ENCODE data around the gene NTPCR. TPM values are rescaled to one million over a fixed set of nuclear protein-coding genes. Genes with fewer than 3 reads are reported as not detected.

NTPCR gene
- polyA plus RNA-seq, 1 donor (not counting 4 experiments of a cell fraction or from before 2014, with no cell fraction given): 40.0 TPM

- dilution Hi-C loops (cut with MboI; ENCODE audit: extremely low pct_ligation_motif_present, low sequenced_read_pairs): no loop called here
- Histone ChIP-seq H4K20me1 (ENCODE audit: control insufficient read depth, extremely low read depth, insufficient read depth, low read length) (no peaks in the 10 kb centered on the region), H3K4me3 (ENCODE audit: control insufficient read depth in 2 of 3, extremely low read depth in 1 of 3, insufficient read depth in 2 of 3, low read depth in 1 of 3, low read length in 3 of 3) (no peak overlapping the region), H3K9me1 (ENCODE audit: control insufficient read depth, extremely low read depth, insufficient read depth, low read length) (no peaks in the 10 kb centered on the region), H3K27me3 (ENCODE audit: control insufficient read depth, extremely low read depth, insufficient read depth, low read length) (no peaks in the 10 kb centered on the region), H3K4me1 (ENCODE audit: control insufficient read depth, extremely low read depth, insufficient read depth, low read length) (no peaks in the 10 kb centered on the region), H3K36me3 (ENCODE audit: control insufficient read depth in 2 of 2, extremely low read depth in 1 of 2, insufficient read depth in 2 of 2, low read length in 2 of 2) (peaks cover under 1 to 13% of the 10 kb centered on the region in 2 experiments), H3K79me2 (ENCODE audit: control insufficient read depth, insufficient read depth, low read length) (no peaks in the 10 kb centered on the region), H3K4me2 (ENCODE audit: control insufficient read depth, extremely low read depth, insufficient read depth, low read depth, low read length) (no peak overlapping the region), H3K9ac (ENCODE audit: control insufficient read depth, extremely low read depth, insufficient read depth, low read length) (no peak overlapping the region), H2AFZ (ENCODE audit: control insufficient read depth, low read length) (no peak overlapping the region), H3K27ac (ENCODE audit: control insufficient read depth, insufficient read depth, low read length) (no peak overlapping the region), H3K9me3 (ENCODE audit: control insufficient read depth, low read depth, low read length) (no peaks in the 10 kb centered on the region)
- DNase-seq (ENCODE audit: low read depth, low spot score) (no peak), FAIRE-seq (no peak)
- TF ChIP-seq EZH2 (IDR thresholded peaks at IDR 0.05; ENCODE audit: low read length): no peak
- TF ChIP-seq, protein P1, sequence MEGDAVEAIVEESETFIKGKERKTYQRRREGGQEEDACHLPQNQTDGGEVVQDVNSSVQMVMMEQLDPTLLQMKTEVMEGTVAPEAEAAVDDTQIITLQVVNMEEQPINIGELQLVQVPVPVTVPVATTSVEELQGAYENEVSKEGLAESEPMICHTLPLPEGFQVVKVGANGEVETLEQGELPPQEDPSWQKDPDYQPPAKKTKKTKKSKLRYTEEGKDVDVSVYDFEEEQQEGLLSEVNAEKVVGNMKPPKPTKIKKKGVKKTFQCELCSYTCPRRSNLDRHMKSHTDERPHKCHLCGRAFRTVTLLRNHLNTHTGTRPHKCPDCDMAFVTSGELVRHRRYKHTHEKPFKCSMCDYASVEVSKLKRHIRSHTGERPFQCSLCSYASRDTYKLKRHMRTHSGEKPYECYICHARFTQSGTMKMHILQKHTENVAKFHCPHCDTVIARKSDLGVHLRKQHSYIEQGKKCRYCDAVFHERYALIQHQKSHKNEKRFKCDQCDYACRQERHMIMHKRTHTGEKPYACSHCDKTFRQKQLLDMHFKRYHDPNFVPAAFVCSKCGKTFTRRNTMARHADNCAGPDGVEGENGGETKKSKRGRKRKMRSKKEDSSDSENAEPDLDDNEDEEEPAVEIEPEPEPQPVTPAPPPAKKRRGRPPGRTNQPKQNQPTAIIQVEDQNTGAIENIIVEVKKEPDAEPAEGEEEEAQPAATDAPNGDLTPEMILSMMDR (optimal IDR thresholded peaks at IDR 0.05 in 1 of 3, IDR thresholded peaks at IDR 0.05 in 1 of 3, conservative IDR thresholded peaks at IDR 0.05 in 1 of 3; ENCODE audit: extremely low read depth in 1 of 3, insufficient read depth in 2 of 3, low read length in 3 of 3): no peak
Observed at GRCh38 chr1:233012021-233012420, 61.6 kb downstream of the NTPCR start.

DNA sequence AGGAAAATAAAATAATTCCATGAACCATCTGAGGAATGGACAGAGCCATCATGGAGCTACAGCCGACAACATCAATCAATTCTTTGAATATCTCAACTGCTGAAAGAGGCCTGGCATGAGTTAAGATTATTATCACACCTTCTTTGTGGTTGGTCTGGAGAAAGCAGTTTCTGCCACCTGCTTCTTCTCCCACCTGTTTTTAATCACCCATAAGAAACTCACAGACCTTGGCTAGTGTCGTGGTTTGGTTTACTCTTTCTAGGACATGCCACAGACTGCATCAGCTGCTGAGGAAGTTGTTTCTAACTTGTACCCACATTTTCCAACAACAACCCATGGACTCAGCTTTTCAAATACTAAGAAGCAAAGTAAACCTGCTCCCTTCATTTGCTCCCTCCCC lies 65.6 kb downstream of the NTPCR start:
- Histone ChIP-seq H3K9me1 (ENCODE audit: control insufficient read depth, extremely low read depth, insufficient read depth, low read length) (no peaks in the 10 kb centered on the region), H3K4me3 (ENCODE audit: control insufficient read depth in 2 of 3, extremely low read depth in 1 of 3, insufficient read depth in 2 of 3, low read depth in 1 of 3, low read length in 3 of 3) (no peak overlapping the region), H3K9ac (ENCODE audit: control insufficient read depth, extremely low read depth, insufficient read depth, low read length) (no peak overlapping the region), H3K27me3 (ENCODE audit: control insufficient read depth, extremely low read depth, insufficient read depth, low read length) (no peaks in the 10 kb centered on the region), H2AFZ (ENCODE audit: control insufficient read depth, low read length) (no peak overlapping the region), H4K20me1 (ENCODE audit: control insufficient read depth, extremely low read depth, insufficient read depth, low read length) (no peaks in the 10 kb centered on the region), H3K9me3 (ENCODE audit: control insufficient read depth, low read depth, low read length) (no peaks in the 10 kb centered on the region), H3K79me2 (ENCODE audit: control insufficient read depth, insufficient read depth, low read length) (no peaks in the 10 kb centered on the region), H3K36me3 (ENCODE audit: control insufficient read depth in 2 of 2, extremely low read depth in 1 of 2, insufficient read depth in 2 of 2, low read length in 2 of 2) (peaks cover 0 to 13% of the 10 kb centered on the region in 2 experiments), H3K4me2 (ENCODE audit: control insufficient read depth, extremely low read depth, insufficient read depth, low read depth, low read length) (no peak overlapping the region), H3K4me1 (ENCODE audit: control insufficient read depth, extremely low read depth, insufficient read depth, low read length) (no peaks in the 10 kb centered on the region), H3K27ac (ENCODE audit: control insufficient read depth, insufficient read depth, low read length) (no peak overlapping the region)
- no peak for DNase-seq (ENCODE audit: low read depth, low spot score)
- TF ChIP-seq, protein P1 (optimal IDR thresholded peaks at IDR 0.05 in 1 of 3, IDR thresholded peaks at IDR 0.05 in 1 of 3, conservative IDR thresholded peaks at IDR 0.05 in 1 of 3; ENCODE audit: extremely low read depth in 1 of 3, insufficient read depth in 2 of 3, low read length in 3 of 3): no peak
- FAIRE-seq: no peak
- dilution Hi-C loops (cut with MboI; ENCODE audit: extremely low pct_ligation_motif_present, low sequenced_read_pairs): no loop called here
